Stimulated activated CD4-positive, alpha-beta T cell treated with anti-CD3 and anti-CD28 coated beads, Interleukin-15, amount 100 ng/mL, for 1 hour (primary cell): ENCODE measurements around the gene LATS2.

Experiments used
- DNase-seq, 2 donors: peaks; one replicate each; pipeline ENCODE4 v3.0.0-alpha.2; 2020; ENCODE audit warnings: low read depth in 1 of 2, low spot score in 1 of 2

Gene LATS2

GRCh38 chr13:21061029-21061763 is at the start of gene LATS2:
TSS of gene LATS2 (minus strand) at chr13:21061586. CDS start at chr13:21046026, 15,560 bp downstream.
- DNase-seq: peak; percentile 21 to 26

- no peak for DNase-seq
These were observed 47.8 kb upstream of the LATS2 start for GRCh38 chr13:21109168-21109567.

- no peak for DNase-seq
These were observed 44.7 kb upstream of the LATS2 start for GRCh38 chr13:21106089-21106488.

GRCh38 chr13:21104199-21105019 is 43.0 kb upstream of the LATS2 start:
- no peak for DNase-seq

GRCh38 chr13:21101865-21102576 is 40.6 kb upstream of the LATS2 start:
- DNase-seq: no peak

GRCh38 chr13:21100994-21101757 is 39.8 kb upstream of the LATS2 start:
- no peak for DNase-seq

GRCh38 chr13:21100211-21100610 is 38.8 kb upstream of the LATS2 start:
- no peak for DNase-seq

- DNase-seq: no peak
These were observed 33.9 kb upstream of the LATS2 start for GRCh38 chr13:21095311-21095710.

GRCh38 chr13:21089830-21090229 is 28.4 kb upstream of the LATS2 start:
- no peak for DNase-seq

GRCh38 chr13:21088534-21088933 is 27.1 kb upstream of the LATS2 start:
- no peak for DNase-seq

GRCh38 chr13:21086929-21087328 is 25.5 kb upstream of the LATS2 start:
- no peak for DNase-seq

GRCh38 chr13:21081926-21082325 is 20.5 kb upstream of the LATS2 start:
- DNase-seq: no peak

GRCh38 chr13:21080593-21080891 is 19.2 kb upstream of the LATS2 start:
- DNase-seq: no peak

- no peak for DNase-seq
These were observed 18.6 kb upstream of the LATS2 start for GRCh38 chr13:21079761-21080592.

GRCh38 chr13:21079221-21079620 is 17.8 kb upstream of the LATS2 start:
- no peak for DNase-seq

- DNase-seq: no peak
These were observed 17.1 kb upstream of the LATS2 start for GRCh38 chr13:21078501-21078900.

GRCh38 chr13:21077788-21078353 is 16.5 kb upstream of the LATS2 start:
- no peak for DNase-seq

- no peak for DNase-seq
These were observed 15.8 kb upstream of the LATS2 start for GRCh38 chr13:21077076-21077787.

GRCh38 chr13:21076253-21076652 is 14.9 kb upstream of the LATS2 start:
- no peak for DNase-seq
